Kidney (tissue), 2 donors: ENCODE data around the gene RIMBP2. TPM values are rescaled to one million over a fixed set of nuclear protein-coding genes. Genes with fewer than 3 reads are reported as not detected.

Experiments used
- polyA plus RNA-seq: library from polyadenylated mRNA; stranded (reverse); fragments of 350-450 nt; fragmentation: Illumina TruSeq; extraction: RNeasy Lipid Tissue Mini Kit (QIAGEN cat#74804); gene quantifications from one replicate; pipeline ENCODE4 v1.2.3, GENCODE V29; 2014; ENCODE audit warnings: low read depth, low replicate concordance; ENCODE audit not compliant: insufficient read depth
- total RNA-seq: library from RNA; stranded (reverse); fragmentation: NEBNext Ultra II Directional; extraction: Animal tissue kit (Norgen Biotek cat#: 25700); gene quantifications from one replicate; pipeline ENCODE4 v1.2.1, GENCODE V29; 2021
- donor health status: DM: yes; HTN: yes; CAD: no.

The RIMBP2 gene
- total and polyA plus RNA-seq, 2 donors from 2014 or later, result 2.8 to 51.7 TPM

Other genes with a start within 250 kb of the RIMBP2 start
- 20.4 TPM for gene STX2, start 123.0 kb upstream of the RIMBP2 start, total RNA-seq
- 10.1 TPM for gene STX2, start 123.0 kb upstream of the RIMBP2 start, polyA plus RNA-seq
- gene RAN, start 155.8 kb upstream of the RIMBP2 start, total RNA-seq, result 369 TPM
- 422 TPM for gene RAN, start 155.8 kb upstream of the RIMBP2 start, polyA plus RNA-seq
- gene ADGRD1, start 237.6 kb upstream of the RIMBP2 start, total RNA-seq, result 6.7 TPM
- gene ADGRD1, start 237.6 kb upstream of the RIMBP2 start, polyA plus RNA-seq, result 1.7 TPM